Stimulated activated CD4-positive, alpha-beta T cell treated with anti-CD3 and anti-CD28 coated beads, Interleukin-4, amount 100 ng/mL, for 48 hours (primary cell): ENCODE results near the gene WASHC2C.
"Not testable (repeated sequence)": the region's sequence is repeated elsewhere in the genome, so short reads cannot be mapped to it uniquely, and the experiment has no call there.

Experiments used
- DNase-seq, 2 donors: peaks; one replicate each; pipeline ENCODE4 v3.0.0-alpha.2; 2020; ENCODE audit warnings: low read depth in 2 of 2

The WASHC2C gene, protein sequence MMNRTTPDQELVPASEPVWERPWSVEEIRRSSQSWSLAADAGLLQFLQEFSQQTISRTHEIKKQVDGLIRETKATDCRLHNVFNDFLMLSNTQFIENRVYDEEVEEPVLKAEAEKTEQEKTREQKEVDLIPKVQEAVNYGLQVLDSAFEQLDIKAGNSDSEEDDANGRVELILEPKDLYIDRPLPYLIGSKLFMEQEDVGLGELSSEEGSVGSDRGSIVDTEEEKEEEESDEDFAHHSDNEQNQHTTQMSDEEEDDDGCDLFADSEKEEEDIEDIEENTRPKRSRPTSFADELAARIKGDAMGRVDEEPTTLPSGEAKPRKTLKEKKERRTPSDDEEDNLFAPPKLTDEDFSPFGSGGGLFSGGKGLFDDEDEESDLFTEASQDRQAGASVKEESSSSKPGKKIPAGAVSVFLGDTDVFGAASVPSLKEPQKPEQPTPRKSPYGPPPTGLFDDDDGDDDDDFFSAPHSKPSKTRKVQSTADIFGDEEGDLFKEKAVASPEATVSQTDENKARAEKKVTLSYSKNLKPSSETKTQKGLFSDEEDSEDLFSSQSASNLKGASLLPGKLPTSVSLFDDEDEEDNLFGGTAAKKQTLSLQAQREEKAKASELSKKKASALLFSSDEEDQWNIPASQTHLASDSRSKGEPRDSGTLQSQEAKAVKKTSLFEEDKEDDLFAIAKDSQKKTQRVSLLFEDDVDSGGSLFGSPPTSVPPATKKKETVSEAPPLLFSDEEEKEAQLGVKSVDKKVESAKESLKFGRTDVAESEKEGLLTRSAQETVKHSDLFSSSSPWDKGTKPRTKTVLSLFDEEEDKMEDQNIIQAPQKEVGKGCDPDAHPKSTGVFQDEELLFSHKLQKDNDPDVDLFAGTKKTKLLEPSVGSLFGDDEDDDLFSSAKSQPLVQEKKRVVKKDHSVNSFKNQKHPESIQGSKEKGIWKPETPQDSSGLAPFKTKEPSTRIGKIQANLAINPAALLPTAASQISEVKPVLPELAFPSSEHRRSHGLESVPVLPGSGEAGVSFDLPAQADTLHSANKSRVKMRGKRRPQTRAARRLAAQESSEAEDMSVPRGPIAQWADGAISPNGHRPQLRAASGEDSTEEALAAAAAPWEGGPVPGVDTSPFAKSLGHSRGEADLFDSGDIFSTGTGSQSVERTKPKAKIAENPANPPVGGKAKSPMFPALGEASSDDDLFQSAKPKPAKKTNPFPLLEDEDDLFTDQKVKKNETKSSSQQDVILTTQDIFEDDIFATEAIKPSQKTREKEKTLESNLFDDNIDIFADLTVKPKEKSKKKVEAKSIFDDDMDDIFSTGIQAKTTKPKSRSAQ (N-terminal part only)

DNA sequence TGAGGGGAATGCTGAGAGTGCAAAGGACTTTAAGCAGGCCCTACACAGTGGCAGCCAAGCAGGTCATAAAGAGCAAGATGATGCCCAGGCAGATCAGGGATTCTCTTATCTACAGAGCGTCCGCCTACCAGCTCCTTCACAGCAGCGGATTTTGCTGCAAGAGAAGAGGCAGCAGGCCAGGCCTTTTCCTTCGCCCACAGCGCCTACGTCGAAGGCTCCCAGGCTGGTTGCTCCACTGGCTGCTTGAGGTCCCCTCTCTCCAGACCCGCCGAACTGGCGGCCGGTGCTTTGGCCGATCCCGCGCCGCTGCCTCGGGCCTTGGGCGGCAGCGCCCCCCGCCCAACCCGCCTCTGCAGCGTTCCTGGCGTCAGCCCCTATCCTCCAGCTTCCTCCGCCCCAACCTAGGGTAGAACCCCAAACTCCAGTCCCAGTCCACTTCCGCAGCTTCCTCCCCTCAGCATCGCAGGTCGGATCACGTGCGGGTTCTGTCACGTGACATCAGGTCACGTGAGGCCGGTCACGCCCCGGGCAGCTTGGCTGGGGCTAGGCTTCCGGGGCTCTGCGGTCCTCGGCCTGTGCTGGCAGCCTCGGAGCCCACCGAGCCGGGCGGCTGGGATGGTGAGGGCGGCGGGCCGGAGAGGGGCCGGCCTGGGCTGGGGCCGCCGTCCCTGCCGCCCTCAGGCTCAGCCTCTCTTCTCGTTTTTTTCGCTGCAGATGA, at the start of gene WASHC2C:
Gene WASHC2C (plus strand): TSS at position 564 of the 718 bp plus-strand sequence. CDS start 52 bp downstream, at position 616.
- peak; percentile 93 for DNase-seq

GRCh38 chr10:45678467-45678866, 48.6 kb upstream of the WASHC2C start:
- DNase-seq = not testable (repeated sequence)

DNA sequence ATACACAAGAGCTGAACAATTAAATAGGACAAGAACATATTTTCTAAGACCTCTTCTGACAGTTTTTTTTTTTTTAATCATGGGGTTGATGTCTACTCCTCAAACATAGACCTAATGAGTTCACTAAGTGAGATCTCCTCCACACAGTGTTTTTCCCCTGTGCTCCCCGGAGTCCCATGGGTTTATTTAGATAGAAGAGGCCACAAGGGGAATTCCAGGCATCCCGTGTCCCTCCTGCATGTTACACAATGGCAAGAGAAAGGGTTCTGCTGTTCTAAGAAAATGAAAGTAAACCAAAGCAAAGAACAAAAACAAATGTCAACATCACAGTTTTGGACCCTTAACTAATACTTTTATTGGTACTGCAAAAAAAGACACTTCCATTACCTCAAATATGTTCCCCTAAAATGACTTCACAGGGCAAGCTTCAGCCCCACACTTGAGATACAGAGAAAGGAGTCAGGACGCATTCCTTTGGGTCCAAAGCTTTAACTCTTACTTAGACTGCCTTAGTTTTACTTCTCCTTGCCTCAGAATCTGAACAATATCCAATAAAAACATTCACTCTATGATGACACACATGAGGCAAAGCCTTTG, 16.8 kb upstream of the WASHC2C start:
- not testable (repeated sequence) for DNase-seq

DNA sequence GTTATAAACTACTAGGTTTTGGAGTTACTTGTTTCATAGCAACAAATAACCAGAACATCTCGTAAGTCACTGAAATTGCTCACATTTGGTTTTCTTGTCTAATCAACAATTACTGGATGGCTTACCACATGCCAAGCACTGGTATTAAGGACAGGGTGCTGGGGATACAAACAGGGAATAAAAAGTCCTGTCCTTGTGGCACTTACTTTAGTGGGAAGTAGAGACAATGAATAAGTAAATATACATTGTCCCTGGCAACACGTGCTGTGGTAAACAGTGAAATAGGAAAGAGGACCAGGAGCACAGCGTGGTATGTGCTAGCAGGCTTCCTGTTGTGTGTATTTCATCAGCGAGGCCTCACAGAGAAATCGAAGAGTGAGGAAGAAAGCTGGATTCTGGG, 15.8 kb upstream of the WASHC2C start:
- not testable (repeated sequence) for DNase-seq

DNA sequence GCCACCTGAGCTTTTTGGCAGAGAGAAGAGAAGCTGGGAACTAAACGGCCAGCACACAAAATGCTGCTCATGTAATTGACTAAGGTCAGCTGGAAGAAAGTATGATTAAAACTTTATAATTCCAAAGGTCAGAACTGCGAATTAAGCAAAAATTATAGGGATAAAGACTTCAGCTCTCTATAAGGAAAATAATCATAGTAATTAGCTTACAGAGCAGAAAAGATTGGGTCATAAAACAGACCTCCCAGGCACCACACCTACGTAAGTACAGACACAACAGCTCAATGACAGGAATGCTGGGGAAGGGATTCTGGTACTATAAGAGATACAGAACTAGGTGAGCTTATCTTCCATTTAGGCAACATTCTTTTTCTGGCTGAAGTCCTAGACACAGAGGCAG, 10.0 kb upstream of the WASHC2C start:
- DNase-seq = not testable (repeated sequence)

DNA sequence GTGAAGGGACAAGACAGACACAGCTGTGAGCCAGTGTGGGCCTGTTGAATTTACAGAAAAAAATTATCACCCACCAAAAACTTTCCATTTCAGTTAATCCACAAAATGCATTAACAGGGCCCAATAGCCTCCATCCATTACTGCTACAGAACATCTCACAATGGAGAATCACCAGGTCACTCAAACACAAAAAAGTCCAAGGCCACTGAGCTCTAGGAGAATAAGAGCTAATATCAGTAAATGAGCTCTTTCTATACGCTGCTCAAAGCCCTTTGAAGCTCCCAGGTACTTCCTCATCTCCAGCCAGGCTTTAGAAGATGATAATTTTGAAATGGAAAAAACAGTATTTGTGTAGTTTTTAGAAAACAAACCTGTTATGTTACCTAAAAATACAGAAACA, 9.4 kb upstream of the WASHC2C start:
- not testable (repeated sequence) for DNase-seq

DNA sequence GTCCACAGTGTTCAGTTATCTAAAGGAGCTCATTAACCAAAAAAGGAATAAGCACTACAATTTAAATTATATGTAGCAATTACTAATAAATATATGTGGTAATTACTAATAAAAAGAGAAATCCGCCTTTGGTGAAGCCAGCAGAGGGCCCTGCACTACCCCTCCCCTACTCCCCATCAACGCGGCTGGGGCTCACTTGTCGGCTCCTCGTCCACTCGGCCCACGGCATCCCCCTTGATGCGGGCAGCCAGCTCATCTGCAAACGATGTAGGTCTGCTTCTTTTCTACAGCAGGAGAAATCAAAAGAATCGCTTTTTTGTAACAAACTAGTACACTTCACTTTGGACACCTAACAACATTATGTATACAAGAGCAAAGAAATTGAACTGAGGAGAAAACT, 5.6 kb upstream of the WASHC2C start:
- DNase-seq = not testable (repeated sequence)

DNA sequence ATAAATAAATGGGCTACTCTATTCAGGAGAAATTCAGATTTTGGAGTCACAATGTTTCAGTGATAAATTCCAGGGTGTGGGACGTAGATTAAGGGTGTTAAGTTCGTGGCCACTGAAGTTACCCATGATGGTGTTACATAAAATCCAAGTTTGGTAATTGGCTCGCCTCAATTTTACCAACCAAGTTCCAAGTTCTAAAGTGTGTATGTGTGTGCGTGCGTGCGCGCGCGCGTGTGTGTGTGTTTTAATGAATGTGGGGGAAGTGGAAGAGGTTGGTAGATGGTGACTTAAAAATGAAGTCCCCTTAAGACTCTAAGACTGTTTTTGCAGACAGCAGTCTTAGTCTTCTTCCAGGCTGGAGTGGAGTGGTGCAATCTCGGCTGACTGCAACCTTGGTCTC, 3.2 kb upstream of the WASHC2C start:
- DNase-seq = not testable (repeated sequence)

DNA sequence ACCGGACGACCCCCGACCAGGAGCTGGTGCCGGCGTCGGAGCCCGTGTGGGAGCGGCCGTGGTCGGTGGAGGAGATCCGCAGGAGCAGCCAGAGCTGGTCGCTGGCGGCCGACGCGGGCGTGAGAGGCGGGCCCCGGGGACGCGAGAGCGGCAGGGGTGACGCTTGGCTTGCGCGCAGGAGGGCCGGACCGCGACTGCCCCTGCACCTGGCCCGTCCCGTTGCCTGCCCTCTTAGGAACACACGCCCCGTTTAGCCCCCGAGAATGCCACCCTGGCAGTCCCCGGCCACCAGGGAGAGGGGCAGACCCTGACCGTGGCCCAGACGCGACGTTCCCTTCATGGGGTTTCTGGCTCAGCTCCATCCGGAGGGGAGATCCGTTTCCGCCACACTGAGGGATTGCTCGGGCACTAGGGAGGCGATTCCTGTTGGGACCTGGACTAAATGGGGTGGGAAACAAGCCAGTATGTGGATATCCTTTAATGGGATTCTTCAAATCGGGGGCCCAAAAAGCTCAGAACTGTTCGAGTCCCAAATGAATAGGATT, 427 bp downstream of the WASHC2C start:
- not testable (repeated sequence) for DNase-seq

- DNase-seq = not testable (repeated sequence)
These were observed 7.4 kb downstream of the WASHC2C start for GRCh38 chr10:45734449-45734848.

GRCh38 chr10:45734867-45735266, 7.8 kb downstream of the WASHC2C start:
- DNase-seq = not testable (repeated sequence)

- DNase-seq = not testable (repeated sequence)
These were observed 14.5 kb downstream of the WASHC2C start for GRCh38 chr10:45741559-45741958.

GRCh38 chr10:45742014-45742413, 14.9 kb downstream of the WASHC2C start:
- DNase-seq = not testable (repeated sequence)

- DNase-seq = not testable (repeated sequence)
These were observed 24.1 kb downstream of the WASHC2C start for GRCh38 chr10:45751141-45751540.

DNA sequence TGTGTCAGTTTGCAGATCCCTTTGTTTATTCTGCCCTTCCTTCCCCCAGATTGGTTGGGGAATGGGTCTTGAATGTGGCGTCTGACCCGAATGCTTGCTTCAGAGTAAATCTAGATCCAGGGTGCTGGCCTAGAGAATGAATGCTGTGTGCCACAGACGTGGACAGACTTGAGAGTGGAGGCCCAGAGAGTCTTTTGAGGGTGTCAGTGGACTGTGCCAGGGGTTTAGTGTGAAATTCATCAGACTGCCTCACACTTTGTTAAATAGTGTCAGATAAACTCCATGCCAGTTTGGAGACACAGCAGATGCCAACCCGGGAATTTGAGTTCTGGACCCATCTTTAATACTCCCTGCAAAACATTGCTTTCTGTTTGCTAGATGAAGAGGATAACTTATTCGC, 25.1 kb downstream of the WASHC2C start:
- DNase-seq = not testable (repeated sequence)

DNA sequence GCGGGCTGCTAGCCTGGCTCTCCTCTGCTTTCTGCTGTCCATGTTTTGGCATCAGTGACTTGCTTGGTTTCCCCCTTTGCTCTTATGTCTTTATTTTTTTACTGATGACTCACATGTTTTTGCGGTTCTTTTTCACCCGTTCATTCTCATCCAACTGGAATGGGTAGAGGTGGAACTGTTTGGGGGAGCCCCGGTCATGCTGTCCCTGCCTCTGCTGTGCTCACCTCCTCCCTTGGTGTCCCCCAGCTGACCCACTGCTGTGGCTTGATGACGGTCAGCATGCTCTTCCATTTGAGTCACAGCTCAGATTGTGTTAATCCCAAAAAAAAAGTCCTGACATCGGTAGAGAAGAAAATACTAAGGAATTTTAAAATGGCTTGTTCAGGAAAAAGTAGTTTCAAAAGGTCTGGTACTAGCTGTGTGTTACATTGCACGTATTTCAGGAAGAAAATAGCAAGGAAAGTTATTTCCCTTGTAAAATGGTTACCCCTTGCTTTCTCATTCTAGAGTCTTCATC, 27.0 kb downstream of the WASHC2C start:
- not testable (repeated sequence) for DNase-seq

GRCh38 chr10:45755083-45755482, 28.0 kb downstream of the WASHC2C start:
- DNase-seq = not testable (repeated sequence)

- not testable (repeated sequence) for DNase-seq
These were observed 29.0 kb downstream of the WASHC2C start for GRCh38 chr10:45756065-45756464.

- DNase-seq = not testable (repeated sequence)
These were observed 30.8 kb downstream of the WASHC2C start for GRCh38 chr10:45757661-45758396.
